HCT116 (cell line): ENCODE data around the gene ATG16L2.

Experiments
- EGR1 ChIP-seq: IDR thresholded peaks from 2 replicates; pipeline ENCODE4 v1.6.1; 2012; ENCODE audit warnings: low read depth
- EZH2 ChIP-seq: fragments of 200-600 bp; sonication (generic); IDR thresholded peaks from 2 replicates; pipeline ENCODE4 v1.6.1; 2017; ENCODE audit warnings: antibody characterized with exemption, mixed run types
- POLR2A ChIP-seq: IDR thresholded peaks from 2 replicates; pipeline ENCODE4 v1.7.0; 2011; ENCODE audit warnings: borderline replicate concordance; ENCODE audit not compliant: insufficient read depth, insufficient read length; ENCODE audit errors: extremely low read depth
- POLR2AphosphoS5 ChIP-seq: IDR thresholded peaks from 2 replicates; pipeline ENCODE4 v1.6.1; 2011; ENCODE audit warnings: mild to moderate bottlenecking, low read depth, low read length, moderate library complexity
- SP1 ChIP-seq: IDR thresholded peaks from 2 replicates; pipeline ENCODE4 v1.6.1; 2012; ENCODE audit warnings: low read depth
- ZFX ChIP-seq: fragments of 450-650 bp; IDR thresholded peaks from 2 replicates; pipeline ENCODE4 v1.6.1; 2017
- TF ChIP-seq, protein P1 (sequence below), 3 experiments: fragments of 200-600 bp in 1 of 3; sonication (generic) in 1 of 3; IDR thresholded peaks in 2 of 3; conservative IDR thresholded peaks in 1 of 3; 2 replicates each; pipeline ENCODE4 v1.5.1; 2012 to 2017; ENCODE audit warnings: low read depth in 2 of 3, low read length in 2 of 3, antibody characterized with exemption in 1 of 3, borderline replicate concordance in 1 of 3, control low read depth in 1 of 3, mild to moderate bottlenecking in 1 of 3, mixed read lengths in 1 of 3, mixed run types in 1 of 3, moderate library complexity in 1 of 3; ENCODE audit not compliant: insufficient read depth in 1 of 3
- TF ChIP-seq, protein P2 (sequence below): IDR thresholded peaks from 2 replicates; pipeline ENCODE4 v1.6.1; 2012
- TF ChIP-seq, protein P3 (sequence below): IDR thresholded peaks from 2 replicates; pipeline ENCODE4 v1.6.1; 2012; ENCODE audit warnings: low read depth

DNA sequence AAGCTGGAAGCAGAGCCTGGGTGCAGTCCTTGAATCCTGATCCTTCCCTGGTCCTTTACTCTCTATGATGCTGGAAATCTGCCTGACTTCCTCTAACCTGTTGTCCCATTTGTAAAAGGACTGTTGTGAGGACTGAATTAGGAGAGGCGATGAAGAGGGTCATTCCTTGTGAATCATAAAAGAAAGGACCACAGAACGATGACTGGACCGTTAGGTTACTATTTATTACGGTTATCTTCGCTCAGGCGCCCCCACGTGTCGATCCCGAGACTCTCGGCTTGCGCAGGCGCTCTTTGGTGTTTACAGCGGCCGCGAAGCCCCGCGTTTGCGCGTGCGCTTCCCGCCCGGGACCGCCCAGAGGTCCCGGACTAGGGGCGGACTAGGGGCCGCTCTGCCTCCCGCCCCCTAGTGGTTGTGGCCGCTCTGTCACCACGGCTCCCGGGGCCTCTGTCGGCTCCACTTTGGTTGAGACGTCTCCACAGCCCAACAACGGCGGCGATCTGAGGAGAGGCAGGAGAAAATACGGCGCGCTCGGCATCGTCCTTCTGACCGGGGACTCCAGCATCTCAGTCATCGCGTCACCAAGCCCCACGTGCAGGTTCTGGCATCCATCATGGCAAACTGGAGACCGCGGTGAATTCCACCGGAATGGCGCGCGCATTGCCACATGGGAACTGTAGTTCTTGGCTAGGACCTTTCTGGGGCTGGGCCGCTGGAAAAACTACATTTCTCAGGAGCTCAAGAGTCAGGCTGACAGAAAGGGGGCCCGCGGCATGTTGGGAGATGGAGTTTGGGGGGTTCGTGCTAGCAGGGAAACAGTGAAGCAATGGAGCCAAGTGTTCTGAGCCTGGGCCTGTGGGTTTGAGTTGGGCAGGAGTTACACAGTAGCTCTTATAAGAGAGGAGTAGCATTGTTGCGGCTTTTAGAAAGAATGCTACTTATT, 20.5 kb upstream of the ATG16L2 start, which contains the start of gene STARD10:
- TF ChIP-seq POLR2A (peak; percentile 20), ZFX (0 out of 2 replicates have a peak, but pooled peaks have one; percentile 24), SP1 (peak; percentile 25; the same call in 1 of the 2 replicates), EGR1 (no peak), EZH2 (no peak), POLR2AphosphoS5 (peak; percentile 54)
- TF ChIP-seq, protein P1, sequence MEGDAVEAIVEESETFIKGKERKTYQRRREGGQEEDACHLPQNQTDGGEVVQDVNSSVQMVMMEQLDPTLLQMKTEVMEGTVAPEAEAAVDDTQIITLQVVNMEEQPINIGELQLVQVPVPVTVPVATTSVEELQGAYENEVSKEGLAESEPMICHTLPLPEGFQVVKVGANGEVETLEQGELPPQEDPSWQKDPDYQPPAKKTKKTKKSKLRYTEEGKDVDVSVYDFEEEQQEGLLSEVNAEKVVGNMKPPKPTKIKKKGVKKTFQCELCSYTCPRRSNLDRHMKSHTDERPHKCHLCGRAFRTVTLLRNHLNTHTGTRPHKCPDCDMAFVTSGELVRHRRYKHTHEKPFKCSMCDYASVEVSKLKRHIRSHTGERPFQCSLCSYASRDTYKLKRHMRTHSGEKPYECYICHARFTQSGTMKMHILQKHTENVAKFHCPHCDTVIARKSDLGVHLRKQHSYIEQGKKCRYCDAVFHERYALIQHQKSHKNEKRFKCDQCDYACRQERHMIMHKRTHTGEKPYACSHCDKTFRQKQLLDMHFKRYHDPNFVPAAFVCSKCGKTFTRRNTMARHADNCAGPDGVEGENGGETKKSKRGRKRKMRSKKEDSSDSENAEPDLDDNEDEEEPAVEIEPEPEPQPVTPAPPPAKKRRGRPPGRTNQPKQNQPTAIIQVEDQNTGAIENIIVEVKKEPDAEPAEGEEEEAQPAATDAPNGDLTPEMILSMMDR (IDR thresholded peaks at IDR 0.05 in 2 of 3, conservative IDR thresholded peaks at IDR 0.05 in 1 of 3; ENCODE audit: borderline replicate concordance in 1 of 3, insufficient read depth in 1 of 3, low read depth in 2 of 3, low read length in 2 of 3), result peak; percentile 91 to 96 (median 94)
- TF ChIP-seq, protein P2, sequence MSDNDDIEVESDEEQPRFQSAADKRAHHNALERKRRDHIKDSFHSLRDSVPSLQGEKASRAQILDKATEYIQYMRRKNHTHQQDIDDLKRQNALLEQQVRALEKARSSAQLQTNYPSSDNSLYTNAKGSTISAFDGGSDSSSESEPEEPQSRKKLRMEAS, result peak; percentile 89
- TF ChIP-seq, protein P3, sequence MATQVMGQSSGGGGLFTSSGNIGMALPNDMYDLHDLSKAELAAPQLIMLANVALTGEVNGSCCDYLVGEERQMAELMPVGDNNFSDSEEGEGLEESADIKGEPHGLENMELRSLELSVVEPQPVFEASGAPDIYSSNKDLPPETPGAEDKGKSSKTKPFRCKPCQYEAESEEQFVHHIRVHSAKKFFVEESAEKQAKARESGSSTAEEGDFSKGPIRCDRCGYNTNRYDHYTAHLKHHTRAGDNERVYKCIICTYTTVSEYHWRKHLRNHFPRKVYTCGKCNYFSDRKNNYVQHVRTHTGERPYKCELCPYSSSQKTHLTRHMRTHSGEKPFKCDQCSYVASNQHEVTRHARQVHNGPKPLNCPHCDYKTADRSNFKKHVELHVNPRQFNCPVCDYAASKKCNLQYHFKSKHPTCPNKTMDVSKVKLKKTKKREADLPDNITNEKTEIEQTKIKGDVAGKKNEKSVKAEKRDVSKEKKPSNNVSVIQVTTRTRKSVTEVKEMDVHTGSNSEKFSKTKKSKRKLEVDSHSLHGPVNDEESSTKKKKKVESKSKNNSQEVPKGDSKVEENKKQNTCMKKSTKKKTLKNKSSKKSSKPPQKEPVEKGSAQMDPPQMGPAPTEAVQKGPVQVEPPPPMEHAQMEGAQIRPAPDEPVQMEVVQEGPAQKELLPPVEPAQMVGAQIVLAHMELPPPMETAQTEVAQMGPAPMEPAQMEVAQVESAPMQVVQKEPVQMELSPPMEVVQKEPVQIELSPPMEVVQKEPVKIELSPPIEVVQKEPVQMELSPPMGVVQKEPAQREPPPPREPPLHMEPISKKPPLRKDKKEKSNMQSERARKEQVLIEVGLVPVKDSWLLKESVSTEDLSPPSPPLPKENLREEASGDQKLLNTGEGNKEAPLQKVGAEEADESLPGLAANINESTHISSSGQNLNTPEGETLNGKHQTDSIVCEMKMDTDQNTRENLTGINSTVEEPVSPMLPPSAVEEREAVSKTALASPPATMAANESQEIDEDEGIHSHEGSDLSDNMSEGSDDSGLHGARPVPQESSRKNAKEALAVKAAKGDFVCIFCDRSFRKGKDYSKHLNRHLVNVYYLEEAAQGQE, result no peak
